Activated effector memory CD4-positive, alpha-beta T cell treated with anti-CD3 and anti-CD28 coated beads, Interleukin-2, amount 50 U/mL, for 16 hours (primary cell): ENCODE results near the gene IFNL3.
"Not testable (repeated sequence)": the region's sequence is repeated elsewhere in the genome, so short reads cannot be mapped to it uniquely, and the experiment has no call there.

Experiments used
- DNase-seq: peaks from one replicate; pipeline ENCODE4 v3.0.0-alpha.2; 2020

IFNL3 gene

GRCh38 chr19:39244410-39245100 is at the start of gene IFNL3:
IFNL3 (minus strand) TSS chr19:39245006; CDS start chr19:39244967, 39 bp downstream.
- not testable (repeated sequence) for DNase-seq

DNA sequence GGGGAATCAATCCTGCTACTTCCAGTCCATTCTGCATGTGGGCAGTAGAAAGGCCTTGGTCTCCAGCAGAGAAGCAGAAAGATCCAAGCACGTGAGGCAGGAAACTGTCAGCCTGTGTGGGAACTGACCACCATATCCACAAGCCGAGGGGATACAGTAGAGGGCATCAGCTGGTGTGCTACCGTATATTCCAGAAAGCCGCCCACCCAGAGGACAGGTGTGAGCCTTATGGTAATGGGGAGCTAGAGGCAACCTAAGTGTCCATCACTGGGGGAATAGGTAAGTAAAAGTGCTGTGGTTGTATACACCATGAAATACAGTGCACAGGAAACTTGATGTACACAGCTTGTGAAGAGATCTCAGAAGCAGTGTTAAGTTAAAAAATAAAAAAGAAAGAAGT is 48.6 kb upstream of the IFNL3 start:
- DNase-seq = peak; percentile 16

DNA sequence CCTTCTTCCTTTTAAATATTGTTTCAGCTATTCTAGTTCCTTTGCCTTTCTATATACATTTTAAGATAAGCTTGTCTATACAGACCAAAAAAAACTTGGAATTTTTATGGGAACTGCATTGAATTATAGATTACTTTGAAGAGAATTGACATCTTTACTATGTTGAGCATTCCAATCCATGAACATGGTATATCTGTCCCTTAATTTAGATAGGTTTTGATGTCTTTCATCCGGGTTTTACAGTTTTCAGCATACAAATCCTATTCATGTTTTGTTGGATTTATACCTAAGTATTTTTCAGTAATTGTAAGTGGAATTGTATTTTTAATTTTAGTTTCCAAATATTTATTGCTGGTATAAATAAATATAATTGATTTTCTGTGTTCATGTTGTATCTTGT is 39.2 kb upstream of the IFNL3 start:
- no peak for DNase-seq

DNA sequence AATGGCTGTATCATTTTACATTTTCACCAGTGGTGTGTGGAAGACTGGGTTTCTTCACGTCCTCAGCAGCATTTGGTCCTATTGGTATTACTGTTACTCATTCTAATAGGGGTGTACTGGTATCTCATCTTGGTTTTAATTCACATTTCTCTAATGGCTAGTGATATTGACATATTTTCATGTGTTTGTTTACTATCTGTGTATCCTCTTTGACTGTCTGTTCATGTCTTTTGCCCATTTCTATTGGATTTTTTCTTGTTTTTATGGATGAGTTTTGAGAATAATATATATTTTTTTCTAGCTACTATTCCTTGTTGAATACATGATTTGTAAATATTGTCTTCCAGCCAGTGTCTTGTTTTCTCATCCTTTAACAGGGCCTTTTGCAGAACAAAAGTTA is 37.2 kb upstream of the IFNL3 start:
- DNase-seq = no peak

DNA sequence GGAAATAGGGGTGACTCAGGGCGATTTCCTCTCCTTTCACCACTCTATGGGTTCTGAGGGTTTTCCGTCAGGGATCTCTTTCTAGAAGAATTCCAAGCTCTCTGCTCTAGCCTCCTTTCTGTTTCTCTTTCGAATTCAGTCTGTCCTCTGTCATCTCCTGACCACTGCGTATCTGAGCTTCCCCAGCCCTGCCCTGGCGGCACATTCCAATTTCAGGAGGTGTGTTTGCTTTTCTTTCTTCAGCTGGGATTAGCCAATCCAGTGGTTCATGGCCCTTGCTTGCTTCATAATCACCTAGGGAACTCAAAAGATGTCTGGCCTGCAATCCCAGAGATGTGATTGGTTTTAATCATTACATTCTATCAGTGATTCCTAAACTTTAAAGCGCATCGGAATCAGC is 32.8 kb upstream of the IFNL3 start:
- DNase-seq = no peak

GRCh38 chr19:39276740-39277139 is 31.9 kb upstream of the IFNL3 start:
- no peak for DNase-seq

- DNase-seq = no peak
These were observed 30.8 kb upstream of the IFNL3 start for GRCh38 chr19:39275578-39275977.

GRCh38 chr19:39273859-39274258 is 29.1 kb upstream of the IFNL3 start:
- DNase-seq = peak; percentile 24

GRCh38 chr19:39270036-39270871 is 25.4 kb upstream of the IFNL3 start:
- DNase-seq = no peak

DNA sequence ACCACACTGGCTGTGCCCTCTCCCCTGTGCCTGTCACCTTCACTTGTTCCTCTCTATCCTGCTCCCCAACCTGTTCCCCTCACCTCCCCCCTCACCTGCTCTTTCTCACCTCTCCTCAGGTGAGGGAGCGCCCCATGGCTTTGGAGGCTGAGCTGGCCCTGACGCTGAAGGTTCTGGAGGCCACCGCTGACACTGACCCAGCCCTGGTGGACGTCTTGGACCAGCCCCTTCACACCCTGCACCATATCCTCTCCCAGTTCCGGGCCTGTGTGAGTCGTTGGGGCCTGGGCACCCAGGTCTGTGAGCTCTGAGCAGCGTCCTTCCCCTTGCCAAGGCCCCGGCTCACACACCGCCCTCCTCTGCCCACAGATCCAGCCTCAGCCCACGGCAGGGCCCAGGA is 24.6 kb upstream of the IFNL3 start:
- not testable (repeated sequence) for DNase-seq

DNA sequence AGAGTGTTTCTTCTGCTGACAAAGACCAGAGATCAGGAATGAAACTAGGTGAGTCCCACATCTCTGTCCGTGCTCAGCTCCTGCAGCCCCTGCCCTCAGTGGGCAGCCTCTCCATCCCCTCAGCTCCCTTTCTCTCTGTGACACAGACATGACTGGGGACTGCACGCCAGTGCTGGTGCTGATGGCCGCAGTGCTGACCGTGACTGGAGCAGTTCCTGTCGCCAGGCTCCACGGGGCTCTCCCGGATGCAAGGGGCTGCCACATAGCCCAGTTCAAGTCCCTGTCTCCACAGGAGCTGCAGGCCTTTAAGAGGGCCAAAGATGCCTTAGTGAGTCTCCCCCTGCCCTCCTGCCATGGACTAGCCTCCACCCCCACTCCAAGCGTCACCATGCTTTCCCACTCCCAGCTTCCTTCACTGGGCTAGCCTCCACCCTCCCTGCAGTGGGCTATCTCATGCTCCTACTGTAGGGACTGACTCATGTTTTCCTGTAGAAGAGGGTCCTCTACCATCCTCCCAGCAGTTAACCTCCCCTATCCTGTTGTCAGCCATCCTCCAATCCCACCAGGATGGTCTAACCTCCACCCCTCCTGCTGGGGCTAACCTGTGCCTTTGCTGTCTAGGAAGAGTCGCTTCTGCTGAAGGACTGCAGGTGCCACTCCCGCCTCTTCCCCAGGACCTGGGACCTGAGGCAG is 23.9 kb upstream of the IFNL3 start:
- not testable (repeated sequence) for DNase-seq

DNA sequence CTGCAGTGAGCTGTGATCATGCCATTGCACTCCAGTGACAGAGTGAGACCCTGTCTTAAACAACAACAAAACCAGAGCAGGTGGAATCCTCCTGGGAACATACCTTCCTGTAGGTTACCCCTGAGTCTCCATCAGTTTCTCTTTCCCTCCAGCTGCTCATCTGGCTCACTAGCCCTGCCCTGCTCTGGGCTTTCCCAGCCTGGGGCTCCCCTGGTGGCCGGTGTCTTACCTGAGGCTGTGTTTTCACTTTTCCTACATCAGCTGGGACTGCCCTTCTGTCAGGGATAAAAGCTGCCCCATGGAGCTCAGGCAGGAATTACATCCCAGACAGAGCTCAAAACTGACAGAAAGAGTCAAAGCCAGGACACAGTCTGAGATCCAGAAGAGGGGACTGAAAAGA is 23.3 kb upstream of the IFNL3 start, which contains the start of gene IFNL2:
TSS of gene IFNL2 (plus strand) at position 312 of the 400 bp plus-strand sequence. CDS start 173 bp downstream, outside the sequence.
- DNase-seq = not testable (repeated sequence)

GRCh38 chr19:39265321-39265916 is 20.6 kb upstream of the IFNL3 start:
- no peak for DNase-seq

GRCh38 chr19:39264306-39265290 is 19.8 kb upstream of the IFNL3 start:
- DNase-seq = no peak

DNA sequence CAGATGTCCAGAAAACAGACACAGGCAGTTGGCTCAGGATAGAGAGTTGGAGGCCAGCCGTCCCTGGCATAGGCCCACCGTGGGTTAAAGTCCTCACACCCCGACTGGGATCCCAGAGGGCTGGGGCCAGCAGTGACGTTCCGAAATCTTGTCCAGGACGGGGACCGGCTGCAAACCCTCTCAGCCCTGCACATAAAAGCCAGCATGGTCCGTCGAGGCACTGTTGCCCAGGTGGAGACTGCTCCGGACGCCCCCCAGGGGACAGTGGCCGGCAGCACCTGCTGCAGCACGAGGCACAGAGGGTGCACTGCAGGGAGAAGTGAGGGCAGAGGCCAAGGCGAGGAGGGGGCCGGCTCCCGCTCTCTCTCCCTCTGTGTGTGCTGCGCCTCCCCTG is 19.1 kb upstream of the IFNL3 start:
- no peak for DNase-seq

DNA sequence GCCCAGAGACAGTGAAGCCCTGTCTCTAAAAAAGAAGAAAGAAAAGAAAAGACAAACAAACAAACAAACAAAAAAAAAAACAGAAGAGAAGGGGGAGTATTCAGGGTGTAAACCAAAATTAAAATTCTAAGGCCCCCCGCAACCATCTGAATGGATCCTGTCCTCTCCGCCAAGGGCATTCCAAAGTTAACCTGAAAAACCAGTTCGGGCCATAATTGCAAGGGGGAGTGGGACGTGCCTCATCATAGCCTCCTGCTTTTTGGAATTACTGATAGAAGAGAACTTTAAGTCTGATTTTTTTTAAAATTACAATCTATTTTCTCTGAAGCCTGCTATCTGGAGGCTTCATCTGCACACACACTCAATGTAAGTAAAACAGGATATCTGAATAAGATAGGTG is 17.7 kb upstream of the IFNL3 start:
- DNase-seq = no peak

GRCh38 chr19:39261704-39262103 is 16.9 kb upstream of the IFNL3 start:
- no peak for DNase-seq

DNA sequence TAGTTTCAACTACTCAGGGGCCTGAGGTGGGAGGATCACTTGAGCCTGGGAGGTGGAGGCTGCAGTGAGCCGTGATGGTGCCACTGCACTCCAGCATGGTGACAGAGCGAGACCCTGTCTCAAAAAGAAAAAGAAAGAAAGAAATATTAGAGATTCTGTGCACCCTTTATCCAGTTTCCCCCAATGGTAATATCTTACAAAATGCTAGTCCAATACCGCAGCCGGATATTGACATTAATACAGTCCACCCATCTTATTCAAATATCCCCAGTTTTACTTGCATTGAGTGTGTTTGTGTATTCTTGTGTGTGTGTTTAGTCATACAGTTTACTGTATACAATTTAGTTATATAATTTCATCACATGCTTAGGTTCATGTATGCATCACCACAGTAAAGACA is 12.4 kb upstream of the IFNL3 start:
- no peak for DNase-seq

GRCh38 chr19:39254531-39255345 is 9.9 kb upstream of the IFNL3 start:
- DNase-seq = no peak

GRCh38 chr19:39253374-39254149 is 8.8 kb upstream of the IFNL3 start:
- no peak for DNase-seq
